ENCODE data around the gene NEO1.

- TF ChIP-seq CTCF (IDR thresholded peaks at IDR 0.05) (no peak), POLR2A (IDR thresholded peaks at IDR 0.05) (no peak)
These were observed 223.6 kb downstream of the NEO1 start for GRCh38 chr15:73275862-73276261.
